Lower leg skin (tissue), 4 donors: Measurements from ENCODE around the gene GAS7. TPM values are rescaled to one million over a fixed set of nuclear protein-coding genes. Genes with fewer than 3 reads are reported as not detected.

ENCODE experiments used
- DNase-seq, 2 donors: peaks; one replicate each; pipeline ENCODE4 v3.0.0-alpha.2; 2019; ENCODE audit warnings: low spot score in 2 of 2
- H3K4me3 ChIP-seq: fragments of 200-600 bp; sonication (generic); 2 replicates; pipeline ENCODE4 v1.5.1; 2017; ENCODE audit warnings: mild to moderate bottlenecking, low read depth; ENCODE audit not compliant: poor library complexity, severe bottlenecking
- POLR2A ChIP-seq, 2 donors: fragments of 450-650 bp; IDR thresholded peaks; one replicate each; pipeline ENCODE4 v1.6.1; 2016 to 2017; ENCODE audit warnings: antibody characterized with exemption in 2 of 2, mild to moderate bottlenecking in 1 of 2, moderate library complexity in 1 of 2
- WGBS, 2 donors: methylation state at CpG; one replicate each; pipeline ENCODE4 v1.1.5; 2018; 5-methylcytosine and 5-hydroxymethylcytosine counted together
- intact Hi-C: fragments of 100-400 bp; cut with DNase I; formaldehyde crosslinking; loops from one replicate; pipeline ENCODE4 v1.15.0; 2023; ENCODE audit warnings: low total_unique reads
- total RNA-seq, 4 donors: library from RNA; depleted of rRNA; stranded (reverse); fragments of >200 nt; gene quantifications; one replicate each; pipeline ENCODE4 v1.1.0, GENCODE V29; 2016
- TF ChIP-seq, protein P1 (sequence below), 3 donors: fragments of 450-650 bp; IDR thresholded peaks; one replicate each; pipeline ENCODE4 v1.5.1; 2016; ENCODE audit warnings: antibody characterized with exemption in 3 of 3, mild to moderate bottlenecking in 3 of 3, moderate library complexity in 2 of 3

Gene GAS7
- total RNA-seq, 4 donors from 2014 or later, result 97.8 to 148 (median 117) TPM

DNA sequence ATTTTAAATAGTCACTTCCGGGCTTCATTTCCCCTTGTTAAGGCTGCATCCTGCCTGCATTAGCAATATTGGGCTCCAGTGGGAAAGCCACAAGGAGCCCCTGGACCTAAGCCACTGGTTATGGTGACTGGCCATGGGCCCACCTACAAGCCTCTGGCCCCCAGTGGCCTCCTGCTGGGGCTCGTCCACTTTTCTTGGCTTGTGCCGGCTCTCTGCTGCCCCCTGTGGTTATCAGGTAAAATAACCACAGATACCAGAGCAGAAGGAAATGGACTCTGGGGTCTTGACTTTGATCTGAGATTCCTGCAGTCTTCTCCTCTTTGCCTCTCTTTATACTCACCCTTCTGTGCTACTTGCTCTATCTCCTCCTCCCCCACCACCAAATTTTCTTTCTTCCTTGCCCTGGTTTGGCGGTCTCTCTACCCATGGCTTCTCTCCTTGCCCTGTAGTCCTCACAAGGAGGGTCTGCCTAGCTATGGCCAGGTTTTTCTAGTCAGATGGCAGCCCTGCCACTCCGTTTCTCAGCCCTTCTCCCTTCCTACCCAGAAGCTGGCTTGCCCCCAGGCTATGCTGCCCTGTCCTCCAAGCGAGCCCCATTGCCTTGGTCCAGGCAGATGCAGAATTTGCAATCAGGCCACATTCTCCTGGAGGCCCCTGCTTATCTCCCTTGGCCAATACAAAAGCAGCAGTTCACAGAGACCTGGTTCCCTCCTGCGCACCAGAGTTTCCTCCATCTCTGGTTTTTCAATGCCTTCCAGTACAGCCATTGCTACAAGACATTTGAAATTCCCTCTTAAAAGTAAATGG lies 210.4 kb downstream of the GAS7 start:
- H3K4me3 ChIP-seq, result no peak overlapping the region
- WGBS, 2 donors, result 59 to 61% methylated on average over 7 of the region's 7 CpGs
- no peak for DNase-seq
- TF ChIP-seq POLR2A (IDR thresholded peaks at IDR 0.05), result no peak
- TF ChIP-seq, protein P1, sequence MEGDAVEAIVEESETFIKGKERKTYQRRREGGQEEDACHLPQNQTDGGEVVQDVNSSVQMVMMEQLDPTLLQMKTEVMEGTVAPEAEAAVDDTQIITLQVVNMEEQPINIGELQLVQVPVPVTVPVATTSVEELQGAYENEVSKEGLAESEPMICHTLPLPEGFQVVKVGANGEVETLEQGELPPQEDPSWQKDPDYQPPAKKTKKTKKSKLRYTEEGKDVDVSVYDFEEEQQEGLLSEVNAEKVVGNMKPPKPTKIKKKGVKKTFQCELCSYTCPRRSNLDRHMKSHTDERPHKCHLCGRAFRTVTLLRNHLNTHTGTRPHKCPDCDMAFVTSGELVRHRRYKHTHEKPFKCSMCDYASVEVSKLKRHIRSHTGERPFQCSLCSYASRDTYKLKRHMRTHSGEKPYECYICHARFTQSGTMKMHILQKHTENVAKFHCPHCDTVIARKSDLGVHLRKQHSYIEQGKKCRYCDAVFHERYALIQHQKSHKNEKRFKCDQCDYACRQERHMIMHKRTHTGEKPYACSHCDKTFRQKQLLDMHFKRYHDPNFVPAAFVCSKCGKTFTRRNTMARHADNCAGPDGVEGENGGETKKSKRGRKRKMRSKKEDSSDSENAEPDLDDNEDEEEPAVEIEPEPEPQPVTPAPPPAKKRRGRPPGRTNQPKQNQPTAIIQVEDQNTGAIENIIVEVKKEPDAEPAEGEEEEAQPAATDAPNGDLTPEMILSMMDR (IDR thresholded peaks at IDR 0.05), result no peak
- intact Hi-C loops, result loop anchor here (10.0 kb wide), 1 partner anchor 237 kb away; no protein-coding TSS in a partner anchor

DNA sequence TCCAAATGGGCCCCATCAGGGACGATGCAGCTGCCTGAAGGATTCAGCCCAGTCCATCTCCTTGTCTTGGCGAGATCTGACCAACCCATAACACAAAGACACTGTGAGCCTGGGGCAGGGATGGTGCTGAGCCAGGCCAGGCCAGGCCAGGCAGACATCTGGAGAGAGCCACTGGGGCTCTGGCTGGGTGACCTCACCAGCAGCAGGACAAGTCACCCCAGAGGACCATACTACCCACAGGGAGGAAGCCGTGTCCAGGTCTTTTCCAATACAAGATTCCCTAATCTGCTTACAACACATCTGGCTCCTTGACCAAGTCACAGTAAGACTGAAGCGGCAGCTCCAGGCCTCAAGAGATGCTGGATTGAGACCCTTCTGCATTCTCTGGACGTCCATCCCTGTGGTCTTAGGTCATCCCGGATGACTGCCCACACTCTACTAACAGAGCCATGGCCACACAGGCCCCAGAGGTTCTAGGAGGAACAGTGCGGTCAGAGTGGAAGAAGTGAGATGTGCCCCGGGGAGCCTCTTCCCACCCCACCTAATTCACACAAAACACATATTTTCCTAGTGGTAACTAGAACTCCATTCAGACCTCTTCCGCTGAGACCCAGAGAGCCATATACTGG lies 211.5 kb downstream of the GAS7 start:
- no peak for DNase-seq
- intact Hi-C loops, result loop anchor here (10.0 kb wide), 1 partner anchor 238 kb away; no protein-coding TSS in a partner anchor
- H3K4me3 ChIP-seq, result no peak overlapping the region
- 86 to 89% methylated on average over 9 of the region's 9 CpGs for WGBS, 2 donors
- TF ChIP-seq, protein P1 (IDR thresholded peaks at IDR 0.05), result no peak
- TF ChIP-seq POLR2A (IDR thresholded peaks at IDR 0.05), result no peak

DNA sequence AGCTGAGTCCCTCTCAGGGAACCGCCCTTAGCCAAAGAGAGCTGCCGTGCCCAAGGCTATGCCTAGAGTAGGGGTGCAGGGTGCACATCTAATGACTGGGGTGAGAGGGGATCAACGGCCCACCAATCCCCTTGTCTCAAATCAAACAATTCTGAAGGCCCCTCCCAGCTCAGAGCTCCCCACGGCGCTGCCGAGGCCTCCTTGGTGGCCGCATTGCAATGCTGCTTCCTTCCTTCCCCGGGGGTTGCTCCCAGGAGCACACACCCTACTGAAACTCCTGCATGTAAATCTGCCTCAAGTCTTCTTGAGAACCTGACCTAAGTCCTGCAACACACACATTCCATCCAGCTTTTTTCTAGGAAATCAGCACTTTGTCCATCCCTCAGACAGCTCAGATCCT lies 212.8 kb downstream of the GAS7 start:
- H3K4me3 ChIP-seq, result no peak overlapping the region
- intact Hi-C loops, result loop anchor here (10.0 kb wide), 1 partner anchor 239 kb away; no protein-coding TSS in a partner anchor
- 79 to 82% methylated on average over 8 of the region's 8 CpGs for WGBS, 2 donors
- TF ChIP-seq POLR2A (IDR thresholded peaks at IDR 0.05), result no peak
- TF ChIP-seq, protein P1 (IDR thresholded peaks at IDR 0.05), result no peak
- no peak for DNase-seq

DNA sequence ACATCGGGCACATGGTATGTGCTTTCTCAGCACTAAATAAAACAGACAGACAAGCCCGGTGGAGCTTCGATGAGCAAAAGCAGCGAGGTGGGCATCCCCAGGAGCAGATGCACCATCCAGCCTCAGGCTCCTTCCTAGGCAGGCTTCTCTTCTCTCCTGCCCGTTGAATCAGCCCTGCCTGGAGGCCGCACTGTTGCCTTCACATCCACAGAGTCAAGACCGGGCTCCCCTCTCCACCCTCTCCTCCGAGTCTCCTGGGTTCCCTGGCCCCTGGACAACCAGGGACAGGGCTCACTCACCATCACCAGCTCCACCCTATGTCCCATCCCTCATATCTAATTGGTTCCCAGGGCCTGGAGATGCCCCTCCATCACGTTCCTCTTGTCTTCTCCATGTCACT lies 213.6 kb downstream of the GAS7 start:
- H3K4me3 ChIP-seq, result no peak overlapping the region
- WGBS, 2 donors, result 79% methylated on average over 9 of the region's 9 CpGs
- intact Hi-C loops, result loop anchor here (10.0 kb wide), 1 partner anchor 240 kb away; no protein-coding TSS in a partner anchor
- no peak for TF ChIP-seq POLR2A (IDR thresholded peaks at IDR 0.05)
- TF ChIP-seq, protein P1 (IDR thresholded peaks at IDR 0.05), result no peak
- DNase-seq, result no peak

DNA sequence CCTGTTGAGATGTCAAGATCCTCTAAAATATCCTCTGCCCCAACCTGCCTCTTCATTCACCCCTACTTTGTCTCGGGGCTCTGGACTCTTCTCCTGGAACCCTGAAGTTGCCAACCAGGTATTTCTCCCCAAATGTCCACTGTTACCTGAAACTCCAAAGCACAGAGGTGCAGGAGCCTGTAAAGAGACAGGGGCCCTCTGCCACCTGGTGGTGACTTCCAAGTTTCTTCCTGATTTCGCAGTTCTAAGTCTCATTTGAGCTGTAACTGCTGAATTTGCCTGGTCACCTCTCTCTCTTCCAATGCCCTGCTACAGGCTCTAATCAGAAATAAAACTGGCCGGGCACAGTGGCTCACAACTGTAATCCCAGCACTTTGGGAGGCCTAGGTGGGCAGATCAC lies 216.2 kb downstream of the GAS7 start:
- H3K4me3 ChIP-seq, result no peak overlapping the region
- no peak for DNase-seq
- intact Hi-C loops, result loop anchor here (10.0 kb wide), 1 partner anchor 243 kb away; no protein-coding TSS in a partner anchor
- TF ChIP-seq POLR2A (IDR thresholded peaks at IDR 0.05), result no peak
- TF ChIP-seq, protein P1 (IDR thresholded peaks at IDR 0.05), result no peak
- WGBS, 2 donors, result 80 to 91% methylated on average over 3 of the region's 3 CpGs
